ENCODE measurements around the gene KLRK1. TPM values are rescaled to one million over a fixed set of nuclear protein-coding genes. Genes with fewer than 3 reads are reported as not detected.
"Not testable (repeated sequence)": the region's sequence is repeated elsewhere in the genome, so short reads cannot be mapped to it uniquely, and the experiment has no call there.

KLRK1 gene
- total RNA-seq, 1 donor from 2014 or later: 7.6 TPM

DNA sequence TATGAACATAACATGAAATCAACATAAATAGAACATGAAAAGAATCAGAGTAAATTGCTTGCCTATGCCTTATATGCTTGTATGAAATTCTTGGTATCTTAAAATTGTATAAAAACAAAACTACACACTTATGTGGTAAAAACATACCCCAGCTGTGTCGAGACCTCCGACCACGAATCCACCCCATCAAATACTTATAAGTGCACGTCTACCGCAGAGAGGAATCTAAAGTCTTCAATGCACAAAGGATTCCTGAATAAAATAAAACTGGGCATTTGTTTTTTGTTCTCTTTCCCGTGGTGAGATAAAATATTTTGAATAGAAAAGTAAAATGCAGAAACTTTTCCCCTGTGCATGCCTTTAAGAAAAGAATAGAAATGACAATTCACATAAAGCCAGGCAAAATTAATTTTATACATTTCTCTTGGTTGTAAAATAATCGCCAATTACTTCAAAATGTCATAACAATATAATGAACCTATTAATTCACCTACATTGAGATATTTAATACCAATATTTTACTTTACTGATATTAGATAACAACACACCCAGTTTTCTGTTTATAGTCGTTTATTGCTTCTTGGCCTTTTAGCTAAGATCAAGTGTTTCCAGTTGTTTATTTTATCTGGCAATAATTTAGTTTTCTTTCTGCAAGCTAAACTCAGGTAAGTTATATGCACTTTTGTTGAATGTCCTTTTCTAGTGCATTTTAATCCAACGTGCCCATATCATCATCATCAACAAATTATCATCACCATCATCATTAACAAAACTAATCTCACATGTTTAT lies 1.0 kb downstream of the KLRK1 start:
- DNase-seq (ENCODE audit: low spot score): no peak

DNA sequence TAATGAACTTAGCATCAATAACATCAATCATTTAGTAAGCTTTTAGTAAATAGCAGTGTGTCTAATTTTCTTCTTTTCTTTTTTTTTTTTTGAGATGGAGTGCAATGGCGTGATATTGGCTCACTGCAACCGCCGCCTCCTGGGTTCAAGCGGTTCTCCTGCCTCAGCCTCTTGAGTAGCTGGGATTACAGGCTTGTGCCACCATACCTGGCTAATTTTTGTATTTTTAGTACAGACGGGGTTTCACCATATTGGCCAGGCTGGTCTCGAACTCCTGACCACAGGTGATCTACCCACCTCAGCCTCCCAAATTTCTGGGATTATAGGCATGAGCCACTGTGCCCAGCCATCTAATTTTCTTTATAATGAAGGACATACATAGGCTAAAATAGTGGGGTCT lies 2.3 kb downstream of the KLRK1 start:
- DNase-seq (ENCODE audit: low spot score): not testable (repeated sequence)

DNA sequence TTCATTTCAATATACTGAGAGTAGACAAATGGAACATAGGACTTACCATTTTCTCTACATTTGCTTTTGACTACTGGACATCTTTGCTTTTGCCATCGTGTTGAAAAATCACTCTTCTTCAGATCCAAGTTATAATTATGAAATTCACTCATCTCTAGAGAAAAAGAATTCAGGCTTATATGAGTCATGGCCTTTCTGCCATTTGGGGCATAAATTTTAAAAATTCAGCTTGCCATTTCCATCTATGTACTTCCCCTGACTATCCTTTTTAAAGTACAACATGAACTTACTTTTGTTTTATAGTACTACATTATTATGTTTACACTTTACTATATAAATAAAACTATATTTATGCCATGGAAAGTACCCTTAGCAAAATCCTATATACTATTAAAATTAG lies 3.0 kb downstream of the KLRK1 start:
- no peak for DNase-seq (ENCODE audit: low spot score)

DNA sequence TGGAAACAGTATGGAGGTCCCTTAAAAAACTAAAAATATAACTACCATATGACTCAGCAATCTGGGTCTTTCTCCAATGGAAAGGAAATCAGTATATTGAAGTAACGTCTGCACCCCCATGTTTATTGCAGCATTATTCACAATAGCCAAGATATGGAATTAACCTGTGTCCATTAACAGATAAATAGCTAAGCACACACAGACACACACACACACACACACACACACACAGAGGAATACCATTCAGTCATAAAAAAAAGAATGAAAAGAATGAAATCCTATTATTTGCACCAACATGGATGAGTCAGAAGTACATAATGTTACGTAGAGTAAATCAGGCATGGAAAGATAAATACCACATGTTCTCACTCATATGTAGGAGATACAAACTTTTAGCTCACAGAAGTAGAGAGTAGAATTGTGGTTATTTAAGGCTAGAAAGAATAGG lies 4.7 kb downstream of the KLRK1 start:
- DNase-seq (ENCODE audit: low spot score): no peak

DNA sequence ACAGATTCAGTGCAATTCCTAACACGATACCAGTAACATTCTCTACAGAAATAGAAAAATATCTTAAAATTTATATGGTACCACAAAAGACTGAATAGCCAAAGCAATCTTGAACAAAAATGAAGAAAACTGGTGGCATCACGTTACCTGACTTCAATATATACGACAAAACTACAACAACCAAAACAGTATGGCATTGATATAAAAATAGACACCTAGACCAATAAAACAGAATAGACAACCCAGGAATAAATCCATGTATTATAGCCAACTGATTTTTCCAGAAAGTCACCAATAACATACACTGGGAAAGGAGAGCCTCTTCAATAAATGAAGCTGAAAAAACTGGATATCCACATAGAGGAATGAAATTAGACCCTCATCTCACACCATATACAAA lies 5.7 kb downstream of the KLRK1 start:
- no peak for DNase-seq (ENCODE audit: low spot score)

DNA sequence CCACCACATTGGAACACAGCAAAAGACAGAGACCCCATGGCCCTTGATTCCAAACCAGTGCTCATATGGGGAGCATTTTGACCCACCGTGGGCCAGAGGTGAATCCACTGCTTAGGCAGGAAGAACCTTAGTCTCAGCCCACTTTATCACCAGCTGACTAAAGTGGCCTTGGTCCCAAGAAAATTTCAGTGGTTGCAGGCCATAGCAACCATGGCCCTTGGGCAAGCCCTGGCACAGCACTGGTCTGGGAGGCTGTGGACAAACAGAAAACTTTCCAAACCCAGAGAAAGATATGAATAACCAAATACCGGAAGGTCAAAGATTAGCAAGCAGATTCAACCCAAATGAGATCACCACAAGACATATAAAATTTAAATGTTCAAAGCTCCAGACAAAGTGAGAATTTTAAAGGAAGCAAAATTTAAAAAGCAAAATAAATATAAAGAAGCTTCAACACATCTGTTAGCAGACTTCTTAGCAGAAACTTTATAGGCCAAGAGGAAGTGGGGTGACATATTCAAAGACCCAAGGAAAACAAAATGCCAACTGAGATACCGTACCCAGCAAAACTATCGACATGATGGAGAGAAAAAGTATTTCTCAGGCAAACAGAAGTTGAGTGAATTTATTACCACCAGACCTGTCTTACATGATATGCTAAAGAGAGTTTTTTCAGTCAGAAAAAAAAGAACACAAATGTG lies 7.8 kb downstream of the KLRK1 start:
- DNase-seq (ENCODE audit: low spot score): no peak

DNA sequence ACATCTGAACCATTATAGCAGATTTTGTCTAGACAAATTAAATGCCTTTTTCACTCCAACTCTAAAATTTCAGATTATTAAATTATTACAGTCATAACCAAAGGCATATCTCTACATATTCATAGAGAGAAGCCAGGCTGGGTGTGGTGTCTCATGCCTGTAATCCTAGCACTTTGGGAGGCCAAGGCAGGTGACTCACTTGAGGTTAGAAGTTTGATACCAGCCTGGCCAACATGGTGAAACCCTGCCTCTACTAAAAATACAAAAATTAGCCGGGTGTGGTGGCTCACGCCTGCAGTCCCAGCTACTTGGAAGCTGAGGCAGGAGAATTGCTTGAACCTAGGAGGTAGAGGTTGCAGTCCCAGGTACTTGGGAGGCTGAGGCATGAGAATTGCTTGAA lies 11.1 kb downstream of the KLRK1 start:
- not testable (repeated sequence) for DNase-seq (ENCODE audit: low spot score)

DNA sequence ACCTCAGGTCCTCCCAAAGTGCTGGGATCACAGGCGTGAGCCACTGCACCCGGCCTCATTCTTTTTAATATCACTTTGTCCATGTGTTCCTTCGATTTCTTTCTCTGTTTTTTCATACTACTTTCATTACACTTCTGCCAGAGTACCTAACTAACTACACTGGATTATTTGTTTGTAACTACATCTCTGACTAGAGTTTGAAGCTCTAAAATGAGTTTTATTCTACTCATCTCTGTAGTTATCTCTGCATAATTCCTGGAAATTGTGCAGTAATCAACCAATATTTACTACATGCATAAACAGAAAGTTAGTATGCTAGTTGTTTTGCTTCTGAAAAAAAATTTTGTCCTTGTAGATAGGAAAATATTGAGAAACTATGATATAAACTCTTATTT lies 15.2 kb downstream of the KLRK1 start:
- DNase-seq (ENCODE audit: low spot score): no peak

DNA sequence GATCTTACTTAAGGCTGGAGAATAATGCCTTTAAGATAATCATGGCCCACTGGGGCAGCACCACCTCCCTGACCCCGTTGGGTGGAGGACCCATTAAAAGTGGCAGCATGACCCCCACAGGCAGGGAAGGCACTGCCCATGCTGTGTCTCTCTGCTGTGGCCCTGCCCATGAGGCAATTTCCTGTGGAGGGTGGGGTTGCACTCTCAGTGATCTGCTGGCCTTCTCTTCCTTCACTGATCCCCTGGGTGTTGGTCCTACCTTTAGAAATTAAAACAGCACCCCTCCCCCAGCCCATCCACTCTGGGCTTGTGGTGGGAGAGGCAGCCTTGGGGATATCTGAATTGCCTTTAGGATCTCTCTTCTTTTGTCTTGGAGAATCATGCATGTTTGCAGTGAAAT lies 17.3 kb downstream of the KLRK1 start:
- no peak for DNase-seq (ENCODE audit: low spot score)

DNA sequence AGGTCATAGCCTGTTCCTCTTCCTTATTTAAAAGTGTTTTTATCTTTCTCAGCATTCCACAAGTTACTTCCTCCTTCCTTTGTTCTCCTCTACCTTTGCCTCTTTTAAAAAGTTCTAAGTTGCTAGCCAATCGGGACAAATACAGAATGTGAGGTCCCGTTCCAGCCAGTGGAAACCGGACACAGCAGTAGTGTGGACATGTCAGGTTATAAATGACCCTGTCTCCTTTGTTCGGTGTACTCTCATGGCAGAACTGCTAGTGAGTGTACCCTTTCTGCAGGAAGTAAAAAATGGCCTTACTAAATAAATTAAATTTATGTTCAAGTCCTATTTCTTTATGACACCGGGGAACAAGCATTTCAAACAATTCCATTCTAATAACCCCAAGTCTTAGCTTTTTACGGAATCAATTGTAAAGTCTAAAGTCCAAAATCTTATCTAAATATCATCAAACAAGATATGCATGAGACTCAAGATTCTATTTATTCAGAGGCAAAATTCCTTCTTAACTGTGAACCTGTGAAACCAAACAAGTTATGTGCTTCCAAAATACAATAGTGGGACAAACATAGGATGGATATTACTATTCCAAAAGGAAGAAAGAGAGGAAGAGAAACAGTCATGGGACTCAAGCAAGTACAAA lies 17.8 kb downstream of the KLRK1 start:
- not testable (repeated sequence) for DNase-seq (ENCODE audit: low spot score)

DNA sequence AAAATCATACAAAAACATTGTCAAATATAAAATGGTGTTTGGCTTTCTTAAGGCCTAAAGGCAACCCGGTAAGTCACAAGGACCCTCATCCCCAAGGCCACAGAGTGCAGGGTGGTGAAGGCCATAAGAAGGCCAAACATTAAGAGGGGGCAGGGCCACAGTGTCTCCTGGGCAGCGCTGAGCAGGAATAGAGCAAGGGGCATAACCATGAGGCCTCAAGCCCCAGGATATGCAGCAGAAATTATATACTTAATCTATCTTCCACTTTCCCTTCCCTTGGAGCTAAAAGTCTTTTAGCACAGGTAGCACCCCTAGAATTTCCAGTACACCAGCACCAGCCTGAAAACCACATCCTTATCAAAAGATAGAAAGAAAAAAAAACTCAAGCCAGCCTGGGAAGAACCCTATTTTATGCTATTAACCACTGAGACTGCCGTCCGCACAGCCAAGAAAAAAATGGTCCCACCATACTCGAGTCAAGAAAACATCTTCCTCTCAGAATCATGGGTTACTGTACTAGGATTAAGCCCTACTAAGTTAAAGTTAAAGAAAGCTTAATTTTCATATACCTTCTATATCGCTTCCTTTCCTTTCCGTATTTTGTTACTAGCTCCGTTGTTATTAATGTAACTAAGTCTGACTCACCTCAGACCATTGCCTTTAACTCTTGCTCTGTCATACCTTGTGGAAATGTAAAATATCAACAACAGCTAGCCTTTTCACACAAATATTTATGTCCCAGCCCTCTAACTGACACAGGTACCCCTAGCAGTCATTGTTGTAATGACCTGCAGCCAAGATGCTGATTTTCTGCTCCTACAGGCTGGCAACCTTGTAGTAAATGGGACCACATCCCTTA lies 20.1 kb downstream of the KLRK1 start:
- no peak for DNase-seq (ENCODE audit: low spot score)

DNA sequence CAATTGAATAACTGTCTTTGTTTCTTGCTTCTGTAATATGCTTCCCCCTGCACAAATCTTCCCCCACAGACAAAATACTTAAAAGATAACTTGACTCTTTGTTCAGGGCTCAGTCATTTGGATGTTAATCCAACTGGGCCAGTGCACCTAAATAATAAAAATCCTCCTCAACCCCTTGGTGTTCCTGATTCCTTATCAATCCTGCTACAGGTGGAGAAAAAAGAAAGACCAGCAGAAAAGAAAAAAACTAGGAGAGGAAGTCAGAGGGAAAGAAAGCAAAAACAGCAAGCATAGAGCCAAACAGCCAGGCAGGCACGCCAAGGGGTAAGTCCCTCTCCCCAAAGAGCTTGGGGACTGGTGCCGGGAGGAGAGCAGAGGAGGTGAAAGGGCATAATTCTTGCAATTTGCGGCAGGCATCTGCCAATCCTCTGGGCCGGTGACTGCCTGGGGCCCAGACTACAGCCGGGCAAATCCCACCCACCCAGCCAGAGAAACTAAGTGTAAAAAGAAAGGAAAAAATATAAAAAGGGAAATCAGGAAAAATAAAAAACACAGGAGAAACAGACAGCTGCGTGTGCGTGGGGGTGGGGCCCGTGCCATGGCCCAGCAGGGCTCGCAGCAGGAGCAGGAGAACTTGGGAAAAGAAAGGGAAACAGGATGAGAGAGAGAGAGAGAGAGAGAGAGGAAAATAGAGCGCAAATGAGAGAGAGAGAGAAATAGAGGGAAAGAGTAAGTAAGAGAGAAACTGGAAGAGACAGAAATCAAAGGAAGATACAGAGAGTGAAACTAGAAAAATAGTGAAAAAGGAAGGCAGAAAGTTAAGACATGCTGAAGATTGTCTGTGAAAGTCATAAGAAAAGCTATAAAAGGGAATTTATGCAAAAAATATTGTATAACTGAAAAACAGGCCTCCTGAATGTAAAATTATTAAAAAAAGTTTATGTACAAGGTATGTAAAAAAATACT lies 21.4 kb downstream of the KLRK1 start:
- DNase-seq (ENCODE audit: low spot score): no peak

DNA sequence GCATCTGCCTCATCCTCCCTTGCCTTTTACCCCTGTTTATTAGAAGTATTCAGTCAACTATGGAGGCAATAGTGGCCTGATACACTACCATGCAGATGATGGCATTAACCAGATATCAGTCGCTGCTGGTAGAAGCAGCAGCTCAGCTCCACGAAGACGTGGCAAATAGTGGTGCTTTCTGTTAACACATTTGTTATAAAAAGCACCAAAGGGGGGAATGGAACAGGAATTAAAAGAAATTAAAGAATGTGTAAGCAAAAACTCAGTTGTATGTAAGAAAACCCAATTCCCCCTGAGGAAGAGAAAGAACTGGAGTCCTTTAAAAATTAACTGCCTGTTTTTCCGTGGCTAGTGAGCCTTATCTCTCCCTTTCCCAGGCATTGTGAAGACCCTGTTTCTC lies 22.1 kb downstream of the KLRK1 start:
- DNase-seq (ENCODE audit: low spot score): not testable (repeated sequence)

DNA sequence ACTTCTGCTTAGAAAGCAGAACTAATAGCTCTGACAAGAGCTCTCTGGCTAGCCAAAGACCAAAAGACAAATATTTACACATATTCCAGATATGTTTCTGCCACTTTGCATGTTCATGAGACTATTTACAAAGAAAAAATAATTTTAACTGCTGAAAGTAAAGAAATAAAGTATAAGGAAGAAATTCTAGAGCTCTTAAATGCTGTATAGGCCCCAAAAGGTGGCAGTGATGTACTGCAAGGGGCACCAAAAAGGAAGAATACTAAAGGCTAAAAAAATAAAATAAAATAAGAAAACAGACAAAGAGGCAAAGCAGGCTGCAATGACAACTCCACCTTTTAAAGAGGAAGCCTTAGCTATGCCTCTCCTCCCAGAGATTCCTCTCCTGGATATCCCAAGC lies 23.0 kb downstream of the KLRK1 start:
- DNase-seq (ENCODE audit: low spot score): no peak

DNA sequence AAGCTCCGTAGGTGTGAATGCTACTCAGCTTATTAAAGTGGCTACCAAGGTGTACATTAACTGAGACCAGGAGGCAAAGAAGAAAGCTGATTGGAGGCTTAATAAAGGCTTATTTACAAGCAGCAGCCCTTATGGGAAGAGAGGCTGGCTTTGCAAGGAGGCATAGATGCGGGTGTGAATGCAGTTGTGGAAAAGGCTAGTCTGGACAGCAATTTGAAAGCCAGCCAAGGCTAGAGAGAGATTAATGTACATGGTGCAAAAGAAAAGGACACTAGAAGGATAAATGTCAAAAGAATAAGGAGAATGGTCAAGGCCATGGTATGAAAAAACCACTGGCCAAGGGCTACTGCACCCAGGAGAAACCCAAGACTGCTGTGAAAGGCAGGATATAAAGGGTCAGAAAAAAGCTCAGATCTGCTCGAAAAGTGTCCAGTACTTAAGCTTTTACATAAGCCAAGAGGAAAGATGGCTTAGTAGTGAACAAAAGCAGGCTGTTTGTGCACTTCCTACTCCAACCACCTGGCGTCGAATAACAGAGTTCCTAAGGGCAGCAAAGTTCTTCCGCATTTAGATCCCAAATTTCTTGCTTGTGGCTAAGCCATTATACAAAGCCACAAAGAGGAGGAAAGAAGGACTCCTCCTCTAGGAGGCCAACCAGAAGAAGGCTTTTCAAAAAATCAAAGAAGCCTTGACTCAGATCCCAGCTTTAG lies 24.0 kb downstream of the KLRK1 start:
- DNase-seq (ENCODE audit: low spot score): no peak

DNA sequence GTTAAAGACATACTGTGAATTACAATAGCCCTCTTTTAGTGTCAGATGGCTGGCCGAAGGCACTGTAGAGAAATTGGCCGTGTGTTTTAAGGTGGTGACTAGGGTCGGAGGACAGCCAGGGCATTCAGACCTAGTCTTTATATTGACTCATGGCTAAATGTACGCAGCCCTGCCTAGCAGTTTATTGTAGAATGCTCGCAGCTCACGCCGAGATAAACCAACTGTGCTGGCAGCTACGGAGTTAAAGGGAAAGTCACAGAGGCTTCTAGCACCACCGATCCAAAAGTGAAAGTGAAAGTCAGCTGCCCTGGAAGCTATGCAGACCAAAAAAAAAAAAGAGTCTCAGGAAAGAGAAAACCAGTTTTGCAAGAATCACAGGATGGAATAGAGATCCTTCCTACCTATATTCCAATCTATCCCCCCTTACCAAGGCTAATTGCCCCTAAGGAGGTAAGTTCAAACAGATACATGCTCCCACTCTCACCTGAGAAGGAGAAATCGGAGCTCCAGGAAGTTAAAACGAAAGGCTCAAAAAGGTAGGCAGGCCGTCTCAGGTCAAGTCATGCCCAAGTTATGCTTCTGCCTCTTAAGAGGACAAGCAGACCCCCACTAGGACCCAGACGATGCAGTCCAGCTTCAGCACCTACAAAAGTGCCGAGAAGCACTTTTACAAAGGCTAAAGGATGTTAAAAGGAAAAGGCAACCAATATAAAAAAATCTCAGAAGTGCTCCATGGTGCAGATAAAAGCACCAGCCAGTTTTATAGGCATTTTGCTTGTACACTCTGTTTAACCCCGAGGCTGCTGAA lies 24.8 kb downstream of the KLRK1 start:
- DNase-seq (ENCODE audit: low spot score): peak; percentile 83

DNA sequence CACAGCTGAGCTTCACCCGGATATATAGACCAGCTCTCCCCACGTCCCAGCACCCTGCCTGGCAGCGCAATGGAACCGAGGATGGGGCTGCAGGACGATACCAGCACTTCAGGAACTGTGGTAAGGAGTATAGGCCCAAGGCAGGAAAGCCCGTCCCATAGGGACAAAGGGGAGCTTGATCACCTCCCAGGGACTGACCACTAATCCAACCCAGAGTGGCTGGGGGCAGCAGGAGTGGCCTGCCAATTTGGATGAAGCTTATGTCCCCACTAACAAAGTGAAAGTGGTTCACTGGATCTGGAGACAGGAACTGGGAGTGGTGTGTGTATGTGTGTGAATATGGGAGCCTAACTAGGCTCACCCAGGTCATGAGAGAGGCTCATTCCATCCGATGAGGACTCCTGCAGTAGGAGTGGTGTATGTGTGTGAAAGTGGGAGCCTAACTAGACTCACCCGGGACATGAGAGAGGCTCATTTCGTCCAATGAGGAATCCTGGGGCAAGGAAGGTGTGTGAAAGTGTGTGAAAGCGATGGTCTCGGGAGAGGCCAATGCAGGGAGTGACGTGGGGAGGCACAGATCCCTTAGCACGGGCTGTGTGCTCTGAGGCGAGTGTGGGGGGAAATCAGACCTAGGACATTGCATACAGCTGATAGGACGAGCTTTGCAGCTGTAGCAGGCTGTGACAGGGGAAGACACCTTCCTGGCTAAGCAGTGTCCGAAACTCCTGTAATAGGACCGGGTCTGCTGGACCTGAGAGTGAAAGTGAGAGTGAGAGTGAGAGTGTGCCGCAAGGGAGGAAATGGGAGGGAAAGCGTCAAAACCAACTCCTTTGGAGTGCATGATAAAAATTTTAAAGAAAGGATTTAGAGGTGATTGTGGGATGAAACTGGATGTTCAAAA lies 25.7 kb downstream of the KLRK1 start:
- no peak for DNase-seq (ENCODE audit: low spot score)

DNA sequence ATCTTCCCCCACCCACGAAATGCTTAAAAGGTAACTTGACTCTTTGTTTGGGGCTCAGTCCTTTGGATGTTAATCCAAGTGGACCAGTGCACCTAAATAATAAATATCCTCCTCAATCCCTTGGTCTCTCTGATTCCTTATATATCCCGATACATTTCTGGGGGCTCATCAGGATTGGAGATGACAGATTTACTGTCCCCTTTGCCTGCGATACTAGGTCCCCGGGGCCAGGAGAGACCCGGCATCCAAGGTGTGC lies 26.3 kb downstream of the KLRK1 start:
- no peak for DNase-seq (ENCODE audit: low spot score)
